ENCODE results near the gene OR51L1. TPM values are rescaled to one million over a fixed set of nuclear protein-coding genes. Genes with fewer than 3 reads are reported as not detected.

Gene OR51L1
- polyA plus RNA-seq, 3 donors, result not detected

- Mint-ChIP-seq H3K4me1 (no peaks in the 10 kb centered on the region), H3K27ac (no peak overlapping the region), H3K27me3 (ENCODE audit: low read depth in 3 of 3) (peaks cover 0 to 2% (median 0%) of the 10 kb centered on the region in 3 donors), H3K9me3 (peaks cover 0 to 3% (median 0%) of the 10 kb centered on the region in 7 donors), H3K36me3 (no peaks in the 10 kb centered on the region), H3K4me3 (no peak overlapping the region)
- no peaks in the 10 kb centered on the region for H3K27me3 ChIP-seq (ENCODE audit: control insufficient read depth in 2 of 2, insufficient read depth in 2 of 2, low read length in 2 of 2)
- H3K36me3 ChIP-seq (replicated peaks in 1 of 2; ENCODE audit: control insufficient read depth in 1 of 2, insufficient read depth in 2 of 2, low read length in 2 of 2), result no peaks in the 10 kb centered on the region
- DNase-seq, result no peak
- no peaks in the 10 kb centered on the region for H3K9me3 ChIP-seq (replicated peaks in 1 of 2; ENCODE audit: control insufficient read depth in 1 of 2, insufficient read depth in 1 of 2, low read length in 2 of 2)
- H3K4me1 ChIP-seq (ENCODE audit: control insufficient read depth in 1 of 2, insufficient read depth in 2 of 2, low read length in 2 of 2), result no peaks in the 10 kb centered on the region
- TF ChIP-seq, protein P1, sequence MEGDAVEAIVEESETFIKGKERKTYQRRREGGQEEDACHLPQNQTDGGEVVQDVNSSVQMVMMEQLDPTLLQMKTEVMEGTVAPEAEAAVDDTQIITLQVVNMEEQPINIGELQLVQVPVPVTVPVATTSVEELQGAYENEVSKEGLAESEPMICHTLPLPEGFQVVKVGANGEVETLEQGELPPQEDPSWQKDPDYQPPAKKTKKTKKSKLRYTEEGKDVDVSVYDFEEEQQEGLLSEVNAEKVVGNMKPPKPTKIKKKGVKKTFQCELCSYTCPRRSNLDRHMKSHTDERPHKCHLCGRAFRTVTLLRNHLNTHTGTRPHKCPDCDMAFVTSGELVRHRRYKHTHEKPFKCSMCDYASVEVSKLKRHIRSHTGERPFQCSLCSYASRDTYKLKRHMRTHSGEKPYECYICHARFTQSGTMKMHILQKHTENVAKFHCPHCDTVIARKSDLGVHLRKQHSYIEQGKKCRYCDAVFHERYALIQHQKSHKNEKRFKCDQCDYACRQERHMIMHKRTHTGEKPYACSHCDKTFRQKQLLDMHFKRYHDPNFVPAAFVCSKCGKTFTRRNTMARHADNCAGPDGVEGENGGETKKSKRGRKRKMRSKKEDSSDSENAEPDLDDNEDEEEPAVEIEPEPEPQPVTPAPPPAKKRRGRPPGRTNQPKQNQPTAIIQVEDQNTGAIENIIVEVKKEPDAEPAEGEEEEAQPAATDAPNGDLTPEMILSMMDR (IDR thresholded peaks at IDR 0.05), result no peak
- H3K4me3 ChIP-seq (replicated peaks in 1 of 3; ENCODE audit: low read depth in 2 of 3, low read length in 3 of 3), result no peak overlapping the region
- no peak overlapping the region for H2AFZ ChIP-seq (ENCODE audit: insufficient read depth, low read depth, low read length, poor library complexity, severe bottlenecking)
- H4K20me1 ChIP-seq (ENCODE audit: insufficient read depth, low read length), result no peaks in the 10 kb centered on the region
- H3K9ac ChIP-seq (ENCODE audit: insufficient read depth, low read length, poor library complexity, severe bottlenecking), result no peak overlapping the region
- H3K4me2 ChIP-seq (replicated peaks; ENCODE audit: extremely low read depth, low read length, poor library complexity, severe bottlenecking), result no peak overlapping the region
- whole genome bisulfite sequencing (ENCODE audit: insufficient coverage), result 96% methylated on average over 9 of the region's 15 CpGs
- no peak overlapping the region for H3K27ac ChIP-seq (ENCODE audit: low read depth in 1 of 2, low read length in 2 of 2)
- no peaks in the 10 kb centered on the region for H3K79me2 ChIP-seq (ENCODE audit: insufficient read depth, low read length)
- intact Hi-C loops (cut with micrococcal nuclease), result no loop called here
Measured at GRCh38 chr11:5046754-5047330, 52.2 kb downstream of the OR51L1 start.

Other genes with a start within 250 kb of the OR51L1 start
- gene OR51F1, start 224.9 kb upstream of the OR51L1 start, polyA plus RNA-seq, result not detected
- not detected for gene OR52R1, start 190.5 kb upstream of the OR51L1 start, polyA plus RNA-seq
- not detected for gene OR51F2, start 173.5 kb upstream of the OR51L1 start, polyA plus RNA-seq
- not detected for gene OR51S1, start 145.6 kb upstream of the OR51L1 start, polyA plus RNA-seq
- not detected for gene OR51T1, start 113.0 kb upstream of the OR51L1 start, polyA plus RNA-seq
- not detected for gene OR51A7, start 91.1 kb upstream of the OR51L1 start, polyA plus RNA-seq
- gene OR51G2, start 75.5 kb upstream of the OR51L1 start, polyA plus RNA-seq, result not detected
- gene OR51G1, start 70.5 kb upstream of the OR51L1 start, polyA plus RNA-seq, result not detected
- gene OR51A4, start 47.2 kb upstream of the OR51L1 start, polyA plus RNA-seq, result not detected
- not detected for gene OR51A2, start 39.1 kb upstream of the OR51L1 start, polyA plus RNA-seq
- gene OR52J3, start 51.7 kb downstream of the OR51L1 start, polyA plus RNA-seq, result not detected
- gene OR52E2, start 64.8 kb downstream of the OR51L1 start, polyA plus RNA-seq, result not detected
- gene OR52E1, start 74.7 kb downstream of the OR51L1 start, polyA plus RNA-seq, result not detected
- gene OR52A5, start 143.5 kb downstream of the OR51L1 start, polyA plus RNA-seq, result not detected
- gene OR52A1, start 159.9 kb downstream of the OR51L1 start, polyA plus RNA-seq, result not detected
- not detected for gene OR51V1, start 205.8 kb downstream of the OR51L1 start, polyA plus RNA-seq
- 100 to 1,000 TPM in 2 of 3 donors, 1 to 10 TPM in 1; 3.0 to 298 (median 278) TPM for gene HBB, start 232.2 kb downstream of the OR51L1 start, polyA plus RNA-seq
- not detected for gene HBD, start 239.6 kb downstream of the OR51L1 start, polyA plus RNA-seq